H9 (cell line): ENCODE measurements around the gene ASXL3. TPM values are rescaled to one million over a fixed set of nuclear protein-coding genes. Genes with fewer than 3 reads are reported as not detected.

Experiments
- DNase-seq: peaks from one replicate; pipeline ENCODE4 v3.0.0-alpha.2; 2017
- H2AFZ ChIP-seq: one replicate; pipeline ENCODE4 v1.6.1; 2013; ENCODE audit warnings: mild to moderate bottlenecking, low read length, control low read depth, moderate library complexity
- H2AK5ac ChIP-seq: 2 replicates; pipeline ENCODE4 v1.6.1; 2013; ENCODE audit warnings: low read length, control low read depth, mixed read lengths; ENCODE audit not compliant: insufficient read length
- H2BK120ac ChIP-seq: one replicate; pipeline ENCODE4 v1.6.1; 2013; ENCODE audit warnings: low read depth, mild to moderate bottlenecking, low read length, control low read depth, inconsistent platforms; ENCODE audit not compliant: poor library complexity, severe bottlenecking
- H2BK12ac ChIP-seq: 2 replicates; pipeline ENCODE4 v1.6.1; 2013; ENCODE audit warnings: low read length, control low read depth, mixed read lengths, low read depth; ENCODE audit not compliant: insufficient read length
- H2BK15ac ChIP-seq: 2 replicates; pipeline ENCODE4 v1.6.1; 2013; ENCODE audit warnings: low read depth, low read length, control low read depth
- H2BK20ac ChIP-seq: one replicate; pipeline ENCODE4 v1.6.1; 2013; ENCODE audit warnings: low read depth, mild to moderate bottlenecking, low read length, control low read depth, inconsistent platforms; ENCODE audit not compliant: poor library complexity, severe bottlenecking
- H2BK5ac ChIP-seq: 2 replicates; pipeline ENCODE4 v1.6.1; 2013; ENCODE audit warnings: low read length, control low read depth, mixed read lengths; ENCODE audit not compliant: insufficient read length
- H3K14ac ChIP-seq: 2 replicates; pipeline ENCODE4 v1.6.1; 2013; ENCODE audit warnings: low read length, control low read depth; ENCODE audit not compliant: insufficient read depth
- H3K18ac ChIP-seq: 2 replicates; pipeline ENCODE4 v1.6.1; 2013; ENCODE audit warnings: low read depth, mild to moderate bottlenecking, mixed read lengths, low read length, control low read depth; ENCODE audit not compliant: insufficient read length
- H3K23ac ChIP-seq: 2 replicates; pipeline ENCODE4 v1.6.1; 2013; ENCODE audit warnings: low read length, control low read depth, mixed read lengths, low read depth; ENCODE audit not compliant: insufficient read length
- H3K23me2 ChIP-seq: 2 replicates; pipeline ENCODE4 v1.6.1; 2013; ENCODE audit warnings: low read depth, mild to moderate bottlenecking, mixed read lengths, low read length, control low read depth; ENCODE audit not compliant: insufficient read length, poor library complexity, severe bottlenecking
- H3K27ac ChIP-seq: 2 replicates; pipeline ENCODE4 v1.5.1; 2013; ENCODE audit warnings: low read length, control low read depth, mixed read lengths, low read depth; ENCODE audit not compliant: insufficient read length
- H3K27me3 ChIP-seq: 2 replicates; pipeline ENCODE4 v1.6.1; 2013; ENCODE audit warnings: low read length, control low read depth, inconsistent platforms; ENCODE audit not compliant: insufficient read depth
- H3K4ac ChIP-seq: 2 replicates; pipeline ENCODE4 v1.6.1; 2013; ENCODE audit warnings: low read depth, mild to moderate bottlenecking, control low read depth, inconsistent platforms, low read length, moderate library complexity
- H3K4me1 ChIP-seq: 2 replicates; pipeline ENCODE4 v1.6.1; 2013; ENCODE audit warnings: low read length, control low read depth, inconsistent platforms; ENCODE audit not compliant: insufficient read depth
- H3K4me2 ChIP-seq: 2 replicates; pipeline ENCODE4 v1.6.1; 2013; ENCODE audit warnings: low read length, control low read depth, mixed read lengths; ENCODE audit not compliant: insufficient read length, insufficient read depth
- H3K56ac ChIP-seq: 2 replicates; pipeline ENCODE4 v1.6.1; 2013; ENCODE audit warnings: low read depth, mild to moderate bottlenecking, mixed read lengths, low read length, control low read depth; ENCODE audit not compliant: insufficient read length
- H3K79me1 ChIP-seq: 2 replicates; pipeline ENCODE4 v1.6.1; 2013; ENCODE audit warnings: low read depth, mild to moderate bottlenecking, moderate library complexity, low read length, control low read depth, inconsistent platforms; ENCODE audit not compliant: insufficient read depth, poor library complexity, severe bottlenecking
- H3K79me2 ChIP-seq: 2 replicates; pipeline ENCODE4 v1.6.1; 2013; ENCODE audit warnings: low read length, control low read depth, inconsistent platforms; ENCODE audit not compliant: insufficient read depth
- H3K9ac ChIP-seq: 2 replicates; pipeline ENCODE4 v1.6.1; 2013; ENCODE audit warnings: low read length, control low read depth, mixed read lengths; ENCODE audit not compliant: insufficient read length; ENCODE audit errors: extremely low read depth
- H3K9me3 ChIP-seq: one replicate; pipeline ENCODE4 v1.6.1; 2013; ENCODE audit warnings: low read depth, low read length, inconsistent platforms; ENCODE audit not compliant: control insufficient read depth
- H3T11ph ChIP-seq: one replicate; pipeline ENCODE4 v1.6.1; 2013; ENCODE audit warnings: mild to moderate bottlenecking, low read length, control low read depth, inconsistent platforms
- H4K20me1 ChIP-seq: one replicate; pipeline ENCODE4 v1.6.1; 2013; ENCODE audit not compliant: control insufficient read depth, insufficient read length, insufficient read depth
- H4K5ac ChIP-seq: 2 replicates; pipeline ENCODE4 v1.6.1; 2013; ENCODE audit warnings: low read depth, mild to moderate bottlenecking, mixed read lengths, low read length, control low read depth; ENCODE audit not compliant: insufficient read length
- H4K8ac ChIP-seq: replicated peaks from 2 replicates; pipeline ENCODE4 v1.6.1; 2013; ENCODE audit warnings: low read length, control low read depth, mixed read lengths, low read depth; ENCODE audit not compliant: insufficient read length
- H4K91ac ChIP-seq: 2 replicates; pipeline ENCODE4 v1.6.1; 2013; ENCODE audit warnings: low read depth, mild to moderate bottlenecking, moderate library complexity, mixed read lengths, low read length, control low read depth; ENCODE audit not compliant: insufficient read length
- H3K27ac Mint-ChIP-seq, 3 experiments: 2 replicates in 2 of 3; 3 replicates in 1 of 3; pipeline ENCODE4 v1.8.0; 2020 to 2021; ENCODE audit warnings: mixed read lengths in 3 of 3, mild to moderate bottlenecking in 1 of 3, moderate library complexity in 1 of 3
- H3K27me3 Mint-ChIP-seq: 2 replicates; pipeline ENCODE4 v1.8.0; 2021; ENCODE audit warnings: low read depth, mild to moderate bottlenecking, moderate library complexity, mixed read lengths
- H3K36me3 Mint-ChIP-seq, 3 experiments: 2 replicates in 2 of 3; 3 replicates in 1 of 3; pipeline ENCODE4 v1.8.0; 2020 to 2021; ENCODE audit warnings: low read depth in 3 of 3, mixed read lengths in 3 of 3; ENCODE audit not compliant: insufficient read depth in 1 of 3
- H3K4me1 Mint-ChIP-seq, 2 experiments: 2 replicates each; pipeline ENCODE4 v1.8.0; 2020; ENCODE audit warnings: mixed read lengths in 2 of 2
- H3K4me3 Mint-ChIP-seq, 2 experiments: 2 replicates in 1 of 2; 3 replicates in 1 of 2; pipeline ENCODE4 v1.8.0; 2020 to 2021; ENCODE audit warnings: mild to moderate bottlenecking in 2 of 2, mixed read lengths in 2 of 2, moderate library complexity in 1 of 2
- H3K9me3 Mint-ChIP-seq, 2 experiments: 2 replicates in 1 of 2; 3 replicates in 1 of 2; pipeline ENCODE4 v1.8.0; 2020; ENCODE audit warnings: mild to moderate bottlenecking in 2 of 2, mixed read lengths in 2 of 2, moderate library complexity in 1 of 2
- WGBS: extraction: QIAGEN DNeasy Blood & Tissue Kit; methylation state at CpG from one replicate; pipeline ENCODE4 v1.1.7; 2013; ENCODE audit warnings: missing lambda C conversion rate, low lambda C conversion rate, mixed read lengths; ENCODE audit not compliant: insufficient read length; ENCODE audit errors: extremely low coverage; 5-methylcytosine and 5-hydroxymethylcytosine counted together
- total RNA-seq: library from RNA; stranded (reverse); gene quantifications from 2 replicates; pipeline ENCODE4 v1.2.1, GENCODE V29; 2021
- TF ChIP-seq, protein P1 (sequence below): fragments of 200-600 bp; sonication (generic); conservative IDR thresholded peaks from 3 replicates; pipeline ENCODE4 v1.8.0; 2021; ENCODE audit warnings: antibody characterized with exemption, mild to moderate bottlenecking

ASXL3 gene
- total RNA-seq, 1 experiment from 2014 or later, result 0.35 TPM

GRCh38 chr18:33666915-33667314 lies 88.9 kb downstream of the ASXL3 start:
- Histone ChIP-seq H2BK12ac (no peak overlapping the region), H3K4ac (no peak overlapping the region), H2AFZ (no peak overlapping the region), H3K27me3 (no peaks in the 10 kb centered on the region), H4K20me1 (no peaks in the 10 kb centered on the region), H3K27ac (no peak overlapping the region), H2BK5ac (no peak overlapping the region), H3K9me3 (no peaks in the 10 kb centered on the region), H3K79me2 (no peaks in the 10 kb centered on the region), H3K4me2 (no peak overlapping the region), H3K14ac (no peak overlapping the region), H4K5ac (no peak overlapping the region), H3K9ac (no peak overlapping the region), H3T11ph (no peak overlapping the region), H3K23ac (no peak overlapping the region), H2BK20ac (no peak overlapping the region), H2AK5ac (no peak overlapping the region), H2BK15ac (no peak overlapping the region), H3K4me1 (peaks cover 3% of the 10 kb centered on the region; the same call in 1 of the 2 replicates), H3K79me1 (no peaks in the 10 kb centered on the region), H3K56ac (no peak overlapping the region), H3K23me2 (no peaks in the 10 kb centered on the region), H4K8ac (no peak overlapping the region), H4K91ac (no peak overlapping the region), H2BK120ac (no peak overlapping the region), H3K18ac (no peak overlapping the region)
- H3K27ac Mint-ChIP-seq, result peak overlapping the region in 1 of 3 experiments; percentile 81; a peak in 1 of 7 replicates
- peaks cover 14 to 16% of the 10 kb centered on the region in 2 experiments for H3K4me1 Mint-ChIP-seq
- no peaks in the 10 kb centered on the region for H3K27me3 Mint-ChIP-seq
- H3K9me3 Mint-ChIP-seq, result no peaks in the 10 kb centered on the region
- no peak overlapping the region for H3K4me3 Mint-ChIP-seq
- H3K36me3 Mint-ChIP-seq, result no peaks in the 10 kb centered on the region
- TF ChIP-seq, protein P1, sequence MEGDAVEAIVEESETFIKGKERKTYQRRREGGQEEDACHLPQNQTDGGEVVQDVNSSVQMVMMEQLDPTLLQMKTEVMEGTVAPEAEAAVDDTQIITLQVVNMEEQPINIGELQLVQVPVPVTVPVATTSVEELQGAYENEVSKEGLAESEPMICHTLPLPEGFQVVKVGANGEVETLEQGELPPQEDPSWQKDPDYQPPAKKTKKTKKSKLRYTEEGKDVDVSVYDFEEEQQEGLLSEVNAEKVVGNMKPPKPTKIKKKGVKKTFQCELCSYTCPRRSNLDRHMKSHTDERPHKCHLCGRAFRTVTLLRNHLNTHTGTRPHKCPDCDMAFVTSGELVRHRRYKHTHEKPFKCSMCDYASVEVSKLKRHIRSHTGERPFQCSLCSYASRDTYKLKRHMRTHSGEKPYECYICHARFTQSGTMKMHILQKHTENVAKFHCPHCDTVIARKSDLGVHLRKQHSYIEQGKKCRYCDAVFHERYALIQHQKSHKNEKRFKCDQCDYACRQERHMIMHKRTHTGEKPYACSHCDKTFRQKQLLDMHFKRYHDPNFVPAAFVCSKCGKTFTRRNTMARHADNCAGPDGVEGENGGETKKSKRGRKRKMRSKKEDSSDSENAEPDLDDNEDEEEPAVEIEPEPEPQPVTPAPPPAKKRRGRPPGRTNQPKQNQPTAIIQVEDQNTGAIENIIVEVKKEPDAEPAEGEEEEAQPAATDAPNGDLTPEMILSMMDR, result no peak
- no CpG with 5 or more reads among the region's 2 CpGs for WGBS
- no peak for DNase-seq
